Vagina (tissue), 2 donors: ENCODE results near the gene RIC8A. TPM values are rescaled to one million over a fixed set of nuclear protein-coding genes. Genes with fewer than 3 reads are reported as not detected.
A peak's percentile ranks its signal among the peaks of the same experiment; 100 is the strongest.

Experiments
- DNase-seq, 2 donors: peaks; one replicate each; pipeline ENCODE4 v3.0.0-alpha.2; 2017; ENCODE audit errors: extremely low spot score in 2 of 2
- H3K27ac ChIP-seq: fragments of 200-600 bp; sonication (generic); one replicate; pipeline ENCODE4 v1.5.1; 2019
- H3K27me3 ChIP-seq: fragments of 200-600 bp; sonication (generic); one replicate; pipeline ENCODE4 v1.5.1; 2019
- H3K36me3 ChIP-seq, 2 donors: fragments of 200-600 bp; sonication (generic); one replicate each; pipeline ENCODE4 v1.5.1; 2017 to 2019
- H3K4me1 ChIP-seq: fragments of 200-600 bp; sonication (generic); one replicate; pipeline ENCODE4 v1.5.1; 2019
- H3K4me3 ChIP-seq, 2 donors: fragments of 200-600 bp; sonication (generic); 1 replicate in 1 of 2; 2 replicates in 1 of 2; pipeline ENCODE4 v1.5.1; 2016 to 2019
- H3K9me3 ChIP-seq: fragments of 200-600 bp; sonication (generic); one replicate; pipeline ENCODE4 v1.5.1; 2019
- POLR2A ChIP-seq, 2 donors: fragments of 450-650 bp; IDR thresholded peaks; one replicate each; pipeline ENCODE4 v1.6.1; 2017; ENCODE audit warnings: antibody characterized with exemption in 2 of 2, mild to moderate bottlenecking in 2 of 2, moderate library complexity in 2 of 2
- POLR2AphosphoS5 ChIP-seq, 2 donors: sonication (generic); formaldehyde crosslinking; IDR thresholded peaks; one replicate each; pipeline ENCODE4 v1.9.0; 2017; ENCODE audit warnings: antibody characterized with exemption in 2 of 2, mild to moderate bottlenecking in 2 of 2, low read depth in 1 of 2; ENCODE audit not compliant: insufficient read depth in 1 of 2
- intact Hi-C: fragments of 100-400 bp; cut with DNase I; formaldehyde crosslinking; loops from one replicate; pipeline ENCODE4 v1.15.1; 2023
- total RNA-seq: library from RNA; depleted of rRNA; stranded (reverse); fragments of >200 nt; gene quantifications from one replicate; pipeline ENCODE4 v1.2.3, GENCODE V29; 2016
- TF ChIP-seq, protein P1 (sequence below), 3 experiments: fragments of 450-650 bp in 2 of 3; fragments of 200-600 bp in 1 of 3; sonication (generic) in 1 of 3; IDR thresholded peaks; one replicate each; pipeline ENCODE4 v1.5.1; 2017 to 2019; ENCODE audit warnings: antibody characterized with exemption in 3 of 3, mild to moderate bottlenecking in 2 of 3, moderate library complexity in 2 of 3

Gene RIC8A
- total RNA-seq, 1 donor from 2014 or later, result 90.1 TPM

DNA sequence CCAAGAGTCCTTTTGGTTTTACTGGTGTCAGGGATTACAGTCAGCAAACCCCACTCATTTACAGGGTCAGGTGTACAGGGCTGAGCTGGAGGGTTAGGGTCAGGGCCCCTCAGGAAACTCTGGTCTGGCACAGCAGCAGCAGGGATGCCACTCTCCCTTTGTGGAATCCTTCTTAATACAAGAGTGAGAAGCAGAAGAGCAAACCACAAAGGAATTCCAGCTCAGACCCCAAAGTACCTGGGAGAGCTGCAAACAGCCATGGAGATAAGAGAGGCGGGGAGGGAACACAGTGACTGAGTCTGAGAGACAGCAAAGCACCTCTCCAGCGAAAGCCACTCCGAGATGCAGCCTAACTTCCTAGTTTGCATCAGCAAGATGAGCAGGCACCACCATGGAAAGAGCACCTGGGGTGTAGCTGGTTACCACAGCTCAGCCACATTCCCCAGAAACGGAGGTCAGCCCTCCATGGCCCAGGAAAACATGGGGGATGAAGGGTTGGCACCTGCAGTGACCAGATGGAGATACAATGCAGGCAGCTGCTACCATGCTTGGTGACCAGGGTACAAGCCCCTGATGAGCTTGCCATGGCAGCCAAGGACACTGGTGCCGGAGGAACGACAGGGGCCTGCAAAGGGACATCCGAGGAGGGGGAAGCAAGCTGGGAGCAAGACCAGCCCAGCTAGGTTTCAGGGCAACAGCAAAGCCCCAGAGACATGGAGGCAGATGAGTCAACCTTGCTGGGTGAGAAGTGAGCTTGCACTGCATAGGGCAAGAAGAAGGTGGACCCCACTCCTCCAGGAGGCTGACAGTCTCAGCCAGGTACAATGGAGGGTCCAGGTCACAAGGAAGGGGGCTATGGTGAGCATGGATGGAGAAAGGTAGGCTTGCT lies 4.2 kb upstream of the RIC8A start:
- Histone ChIP-seq H3K4me1 (peaks cover 38% of the 10 kb centered on the region), H3K4me3 (no peak overlapping the region), H3K9me3 (no peaks in the 10 kb centered on the region), H3K27me3 (no peaks in the 10 kb centered on the region), H3K27ac (no peak overlapping the region), H3K36me3 (peaks cover 0 to 29% of the 10 kb centered on the region in 2 donors)
- TF ChIP-seq, protein P1, sequence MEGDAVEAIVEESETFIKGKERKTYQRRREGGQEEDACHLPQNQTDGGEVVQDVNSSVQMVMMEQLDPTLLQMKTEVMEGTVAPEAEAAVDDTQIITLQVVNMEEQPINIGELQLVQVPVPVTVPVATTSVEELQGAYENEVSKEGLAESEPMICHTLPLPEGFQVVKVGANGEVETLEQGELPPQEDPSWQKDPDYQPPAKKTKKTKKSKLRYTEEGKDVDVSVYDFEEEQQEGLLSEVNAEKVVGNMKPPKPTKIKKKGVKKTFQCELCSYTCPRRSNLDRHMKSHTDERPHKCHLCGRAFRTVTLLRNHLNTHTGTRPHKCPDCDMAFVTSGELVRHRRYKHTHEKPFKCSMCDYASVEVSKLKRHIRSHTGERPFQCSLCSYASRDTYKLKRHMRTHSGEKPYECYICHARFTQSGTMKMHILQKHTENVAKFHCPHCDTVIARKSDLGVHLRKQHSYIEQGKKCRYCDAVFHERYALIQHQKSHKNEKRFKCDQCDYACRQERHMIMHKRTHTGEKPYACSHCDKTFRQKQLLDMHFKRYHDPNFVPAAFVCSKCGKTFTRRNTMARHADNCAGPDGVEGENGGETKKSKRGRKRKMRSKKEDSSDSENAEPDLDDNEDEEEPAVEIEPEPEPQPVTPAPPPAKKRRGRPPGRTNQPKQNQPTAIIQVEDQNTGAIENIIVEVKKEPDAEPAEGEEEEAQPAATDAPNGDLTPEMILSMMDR (IDR thresholded peaks at IDR 0.05), result no peak
- TF ChIP-seq POLR2A (IDR thresholded peaks at IDR 0.05) (no peak), POLR2AphosphoS5 (IDR thresholded peaks at IDR 0.05; ENCODE audit: insufficient read depth in 1 of 2, low read depth in 1 of 2) (no peak)
- DNase-seq, result peak in 1 of 2 donors; percentile 84
- intact Hi-C loops, result loop anchor here (5.0 kb wide), 1 partner anchor 164 kb away; the partner anchor contains the start of gene B4GALNT4

DNA sequence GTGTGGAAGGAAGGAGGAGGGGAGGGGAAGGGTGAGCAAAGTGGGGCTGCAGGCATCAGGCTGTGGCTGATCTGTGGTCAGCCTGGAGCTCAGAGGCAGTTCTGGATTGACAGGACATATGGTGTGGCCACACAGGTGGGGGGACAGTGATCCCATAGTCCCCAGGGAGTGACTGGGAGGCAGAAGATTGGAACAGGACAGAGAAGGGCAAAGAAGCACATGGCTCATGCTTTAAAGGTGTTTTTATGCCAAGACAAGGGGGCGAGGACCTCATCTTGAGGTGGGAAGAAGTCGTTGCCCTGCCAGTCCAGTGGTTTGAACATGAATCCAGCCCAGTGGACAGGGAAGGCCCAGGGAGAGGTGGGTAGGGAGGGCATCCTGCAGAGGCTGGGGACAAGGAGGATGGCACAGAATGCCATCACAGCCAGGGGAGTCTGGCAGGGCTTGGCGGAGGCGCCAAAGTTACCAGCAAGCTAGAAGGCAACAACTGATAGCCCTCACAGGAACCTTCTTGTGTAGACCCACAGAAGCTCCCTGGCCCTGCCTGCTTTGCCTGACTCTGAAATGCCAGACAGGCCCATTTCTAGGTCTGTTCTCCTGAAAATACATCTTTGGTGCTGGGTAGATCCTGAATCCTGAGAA lies 3.4 kb upstream of the RIC8A start:
- TF ChIP-seq POLR2A (IDR thresholded peaks at IDR 0.05), result no peak
- TF ChIP-seq POLR2AphosphoS5 (IDR thresholded peaks at IDR 0.05; ENCODE audit: insufficient read depth in 1 of 2, low read depth in 1 of 2), result no peak
- TF ChIP-seq, protein P1 (IDR thresholded peaks at IDR 0.05), result no peak
- Histone ChIP-seq H3K27ac (no peak overlapping the region), H3K4me3 (no peak overlapping the region), H3K36me3 (peaks cover 0 to 29% of the 10 kb centered on the region in 2 donors), H3K9me3 (no peaks in the 10 kb centered on the region), H3K4me1 (peaks cover 39% of the 10 kb centered on the region), H3K27me3 (no peaks in the 10 kb centered on the region)
- peak in 1 of 2 donors; percentile 83 for DNase-seq
- intact Hi-C loops, result loop anchor here (5.0 kb wide), 1 partner anchor 163 kb away; the partner anchor contains the start of gene B4GALNT4

DNA sequence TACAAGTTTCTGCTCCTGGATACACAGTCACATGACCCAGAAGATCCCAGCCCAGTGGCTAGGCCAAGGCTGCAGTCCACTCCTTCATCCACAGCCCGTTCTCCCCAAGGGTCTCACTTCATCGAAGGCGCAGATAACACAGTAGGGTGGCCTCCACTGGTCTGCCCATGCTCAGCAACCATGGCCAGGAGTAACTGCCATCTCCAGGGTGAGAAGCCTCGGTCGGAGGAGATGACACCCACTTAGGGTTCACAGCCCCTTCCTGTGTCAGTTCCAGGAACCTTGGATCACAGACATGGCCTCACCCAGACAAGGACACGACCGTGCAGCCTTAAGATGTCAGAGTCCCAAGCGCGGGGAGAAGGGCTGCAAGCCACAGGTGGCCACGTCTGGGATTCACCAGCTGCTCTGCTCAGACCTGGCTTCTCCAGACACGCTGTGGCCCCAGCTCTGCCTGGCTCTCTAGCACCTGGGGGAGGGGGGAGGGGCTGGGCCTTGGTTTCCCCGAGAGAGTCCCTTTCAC lies 2.9 kb upstream of the RIC8A start:
- peak in 1 of 2 donors; percentile 87 for DNase-seq
- intact Hi-C loops, result loop anchor here (5.0 kb wide), 2 partner anchors 153 to 163 kb away; partner anchors contain the start of gene B4GALNT4
- H3K9me3 ChIP-seq, result no peaks in the 10 kb centered on the region
- H3K27me3 ChIP-seq, result no peaks in the 10 kb centered on the region
- TF ChIP-seq POLR2A (IDR thresholded peaks at IDR 0.05) (no peak), POLR2AphosphoS5 (IDR thresholded peaks at IDR 0.05; ENCODE audit: insufficient read depth in 1 of 2, low read depth in 1 of 2) (no peak)
- TF ChIP-seq, protein P1 (IDR thresholded peaks at IDR 0.05), result no peak
- H3K4me1 ChIP-seq, result peaks cover 45% of the 10 kb centered on the region
- peaks cover 0 to 32% of the 10 kb centered on the region in 2 donors for H3K36me3 ChIP-seq
- no peak overlapping the region for H3K27ac ChIP-seq
- no peak overlapping the region for H3K4me3 ChIP-seq

DNA sequence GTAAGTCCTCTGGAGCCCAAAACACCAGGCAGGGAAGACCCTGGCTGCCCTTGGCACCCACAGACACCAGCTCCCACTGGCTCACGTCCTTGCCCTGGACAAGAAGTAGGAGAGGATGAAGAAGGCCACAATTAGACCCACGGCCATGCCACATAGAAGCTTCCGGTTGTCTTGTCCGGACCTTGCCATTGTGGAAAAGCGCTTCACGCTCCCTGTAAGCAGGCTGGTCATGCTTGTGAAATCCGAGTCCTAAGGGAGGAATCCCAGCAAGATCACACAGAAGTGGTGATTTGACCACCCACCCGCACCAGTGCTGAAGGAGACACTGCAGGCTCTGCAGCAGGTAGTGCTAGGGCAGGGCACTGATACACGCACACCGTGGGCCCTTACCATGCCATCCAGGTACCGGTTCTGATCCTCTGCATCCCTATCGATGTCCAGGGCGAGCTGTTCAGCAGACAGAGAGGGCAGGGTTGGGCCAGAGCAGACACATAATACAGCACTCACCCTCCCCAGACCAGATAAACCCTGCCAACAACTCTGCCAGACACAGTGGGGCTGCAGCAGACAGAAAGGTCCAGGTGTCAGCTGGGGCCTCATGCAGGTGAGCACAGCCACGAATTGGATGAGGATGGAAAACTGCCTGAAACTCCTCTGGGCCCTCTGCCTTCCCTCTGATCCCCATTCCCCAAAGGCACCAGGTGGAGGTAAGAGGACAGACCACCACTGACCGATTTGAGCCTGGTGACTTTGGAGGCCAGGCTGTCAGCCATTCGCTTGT lies 2.1 kb upstream of the RIC8A start:
- H3K27me3 ChIP-seq, result no peaks in the 10 kb centered on the region
- DNase-seq, result peak in 1 of 2 donors; percentile 82
- peaks cover 0 to 38% of the 10 kb centered on the region in 2 donors for H3K36me3 ChIP-seq
- H3K27ac ChIP-seq, result no peak overlapping the region
- H3K4me3 ChIP-seq, result peak overlapping the region; percentile 81 to 96
- H3K9me3 ChIP-seq, result no peaks in the 10 kb centered on the region
- TF ChIP-seq POLR2AphosphoS5 (IDR thresholded peaks at IDR 0.05; ENCODE audit: insufficient read depth in 1 of 2, low read depth in 1 of 2) (no peak), POLR2A (IDR thresholded peaks at IDR 0.05) (no peak)
- TF ChIP-seq, protein P1 (IDR thresholded peaks at IDR 0.05), result no peak
- intact Hi-C loops, result loop anchor here (5.0 kb wide), 1 partner anchor 152 kb away; no protein-coding TSS in a partner anchor
- peaks cover 52% of the 10 kb centered on the region for H3K4me1 ChIP-seq
